ENCODE data around the gene MPP1. TPM values are rescaled to one million over a fixed set of nuclear protein-coding genes. Genes with fewer than 3 reads are reported as not detected.
"Not testable (repeated sequence)": the region's sequence is repeated elsewhere in the genome, so short reads cannot be mapped to it uniquely, and the experiment has no call there.

MPP1 gene
- total RNA-seq, 2 donors from 2014 or later, result 9.0 to 75.0 TPM

- H3K36me3 Mint-ChIP-seq (ENCODE audit: low read depth), result no peaks in the 10 kb centered on the region
- H3K27ac Mint-ChIP-seq, result no peak overlapping the region
- DNase-seq, result no peak
- H3K4me1 Mint-ChIP-seq, result no peaks in the 10 kb centered on the region
- no peaks in the 10 kb centered on the region for H3K9me3 ChIP-seq (ENCODE audit: control insufficient read depth, low read length, poor library complexity, severe bottlenecking)
- H3K27me3 Mint-ChIP-seq, result no peaks in the 10 kb centered on the region
- H3K4me3 Mint-ChIP-seq, result no peak overlapping the region
- no peak for ATAC-seq
Observed at GRCh38 chrX:154821523-154821922, 16.2 kb upstream of the MPP1 start.

- no peaks in the 10 kb centered on the region for H3K27me3 Mint-ChIP-seq
- no peak for ATAC-seq
- H3K27ac Mint-ChIP-seq, result no peak overlapping the region
- no peaks in the 10 kb centered on the region for H3K36me3 Mint-ChIP-seq (ENCODE audit: low read depth)
- no peak for DNase-seq
- no peaks in the 10 kb centered on the region for H3K4me1 Mint-ChIP-seq
- H3K9me3 ChIP-seq (ENCODE audit: control insufficient read depth, low read length, poor library complexity, severe bottlenecking), result no peaks in the 10 kb centered on the region
- H3K4me3 Mint-ChIP-seq, result no peak overlapping the region
Observed at GRCh38 chrX:154819771-154820341, 14.6 kb upstream of the MPP1 start.

GRCh38 chrX:154818916-154819770, 13.9 kb upstream of the MPP1 start:
- Mint-ChIP-seq H3K4me1 (no peaks in the 10 kb centered on the region), H3K36me3 (ENCODE audit: low read depth) (no peaks in the 10 kb centered on the region), H3K4me3 (no peak overlapping the region), H3K27ac (no peak overlapping the region), H3K27me3 (no peaks in the 10 kb centered on the region)
- no peaks in the 10 kb centered on the region for H3K9me3 ChIP-seq (ENCODE audit: control insufficient read depth, low read length, poor library complexity, severe bottlenecking)
- no peak for DNase-seq
- ATAC-seq, result no peak

GRCh38 chrX:154817048-154817618, 11.8 kb upstream of the MPP1 start:
- not testable (repeated sequence) for H3K4me1 Mint-ChIP-seq, H3K4me3 Mint-ChIP-seq

GRCh38 chrX:154816326-154816898, 11.1 kb upstream of the MPP1 start:
- not testable (repeated sequence) for H3K9me3 ChIP-seq (ENCODE audit: control insufficient read depth, low read length, poor library complexity, severe bottlenecking); H3K27ac Mint-ChIP-seq; ATAC-seq; H3K27me3 Mint-ChIP-seq; H3K36me3 Mint-ChIP-seq (ENCODE audit: low read depth); DNase-seq; H3K4me1 Mint-ChIP-seq; H3K4me3 Mint-ChIP-seq

More at GRCh38 chrX:154817048-154817618, 11.8 kb upstream of the MPP1 start:
- not testable (repeated sequence) for H3K27me3 Mint-ChIP-seq; H3K9me3 ChIP-seq (ENCODE audit: control insufficient read depth, low read length, poor library complexity, severe bottlenecking); ATAC-seq; DNase-seq; H3K27ac Mint-ChIP-seq; H3K36me3 Mint-ChIP-seq (ENCODE audit: low read depth)

- H3K4me3 Mint-ChIP-seq, result no peak overlapping the region
- H3K27me3 Mint-ChIP-seq, result peaks cover 7% of the 10 kb centered on the region
- H3K9me3 ChIP-seq (ENCODE audit: control insufficient read depth, low read length, poor library complexity, severe bottlenecking), result no peaks in the 10 kb centered on the region
- ATAC-seq, result no peak
- H3K27ac Mint-ChIP-seq, result no peak overlapping the region
- H3K36me3 Mint-ChIP-seq (ENCODE audit: low read depth), result no peaks in the 10 kb centered on the region
- no peak for DNase-seq
- no peaks in the 10 kb centered on the region for H3K4me1 Mint-ChIP-seq
Observed at GRCh38 chrX:154815274-154815818, 10.1 kb upstream of the MPP1 start.

GRCh38 chrX:154813801-154814200, 8.5 kb upstream of the MPP1 start:
- no peaks in the 10 kb centered on the region for H3K4me1 Mint-ChIP-seq
- no peak overlapping the region for H3K4me3 Mint-ChIP-seq
- no peaks in the 10 kb centered on the region for H3K9me3 ChIP-seq (ENCODE audit: control insufficient read depth, low read length, poor library complexity, severe bottlenecking)
- H3K27me3 Mint-ChIP-seq, result peaks cover 7% of the 10 kb centered on the region
- DNase-seq (no peak), ATAC-seq (no peak)
- no peak overlapping the region for H3K27ac Mint-ChIP-seq
- H3K36me3 Mint-ChIP-seq (ENCODE audit: low read depth), result no peaks in the 10 kb centered on the region

GRCh38 chrX:154812341-154813101, 7.2 kb upstream of the MPP1 start:
- Mint-ChIP-seq H3K27me3 (peaks cover 7% of the 10 kb centered on the region), H3K27ac (no peak overlapping the region), H3K4me1 (no peaks in the 10 kb centered on the region), H3K36me3 (ENCODE audit: low read depth) (no peaks in the 10 kb centered on the region), H3K4me3 (no peak overlapping the region)
- ATAC-seq (no peak), DNase-seq (no peak)
- H3K9me3 ChIP-seq (ENCODE audit: control insufficient read depth, low read length, poor library complexity, severe bottlenecking), result no peaks in the 10 kb centered on the region

GRCh38 chrX:154809939-154810665, 4.8 kb upstream of the MPP1 start:
- H3K9me3 ChIP-seq (ENCODE audit: control insufficient read depth, low read length, poor library complexity, severe bottlenecking), result no peaks in the 10 kb centered on the region
- Mint-ChIP-seq H3K36me3 (ENCODE audit: low read depth) (no peaks in the 10 kb centered on the region), H3K27me3 (peaks cover 7% of the 10 kb centered on the region), H3K4me1 (no peaks in the 10 kb centered on the region), H3K4me3 (no peak overlapping the region), H3K27ac (no peak overlapping the region)
- DNase-seq (no peak), ATAC-seq (no peak)

GRCh38 chrX:154806837-154807501, 1.7 kb upstream of the MPP1 start:
- peaks cover under 1% of the 10 kb centered on the region for H3K27me3 Mint-ChIP-seq
- peaks cover 3% of the 10 kb centered on the region for H3K4me1 Mint-ChIP-seq
- no peak for DNase-seq
- no peak overlapping the region for H3K27ac Mint-ChIP-seq
- no peaks in the 10 kb centered on the region for H3K9me3 ChIP-seq (ENCODE audit: control insufficient read depth, low read length, poor library complexity, severe bottlenecking)
- ATAC-seq, result no peak
- no peak overlapping the region for H3K4me3 Mint-ChIP-seq
- H3K36me3 Mint-ChIP-seq (ENCODE audit: low read depth), result no peaks in the 10 kb centered on the region

- H3K27me3 Mint-ChIP-seq, result no peaks in the 10 kb centered on the region
- H3K4me3 Mint-ChIP-seq, result peak overlapping the region; percentile 84
- no peak overlapping the region for H3K27ac Mint-ChIP-seq
- ATAC-seq (no peak), DNase-seq (no peak)
- H3K9me3 ChIP-seq (ENCODE audit: control insufficient read depth, low read length, poor library complexity, severe bottlenecking), result no peaks in the 10 kb centered on the region
- no peaks in the 10 kb centered on the region for H3K36me3 Mint-ChIP-seq (ENCODE audit: low read depth)
- H3K4me1 Mint-ChIP-seq, result peaks cover 3% of the 10 kb centered on the region
Observed at GRCh38 chrX:154805696-154806091, 409 bp upstream of the MPP1 start.

All from T-helper 17 cell (primary cell).